ENCODE results near the gene PTRHD1.
"Not testable (repeated sequence)": the region's sequence is repeated elsewhere in the genome, so short reads cannot be mapped to it uniquely, and the experiment has no call there.

The PTRHD1 gene

GRCh38 chr2:24805811-24806660, 12.8 kb upstream of the PTRHD1 start:
- peak; percentile 9 for DNase-seq

- not testable (repeated sequence) for DNase-seq
Measured at GRCh38 chr2:24800487-24800886, 7.3 kb upstream of the PTRHD1 start.

DNA sequence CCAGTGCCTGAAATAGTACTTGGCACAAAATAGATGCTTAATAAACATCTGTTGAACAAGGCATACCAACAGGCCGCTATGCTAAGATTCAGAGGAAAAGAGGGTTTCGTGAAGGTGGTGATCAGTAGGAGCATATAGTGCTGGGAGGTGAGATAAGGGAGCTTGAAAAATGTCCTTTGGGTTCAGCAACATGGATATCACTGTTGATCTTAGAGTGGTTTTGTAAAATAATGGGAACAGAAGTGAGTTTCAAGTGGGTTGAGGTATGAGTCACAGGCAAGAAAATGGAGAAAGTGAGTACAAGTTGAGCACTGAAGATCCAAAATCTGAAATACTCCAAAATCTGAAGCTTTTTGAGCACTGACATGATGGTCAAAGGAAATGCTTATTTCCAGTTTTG, 4.5 kb upstream of the PTRHD1 start:
- no peak for DNase-seq

DNA sequence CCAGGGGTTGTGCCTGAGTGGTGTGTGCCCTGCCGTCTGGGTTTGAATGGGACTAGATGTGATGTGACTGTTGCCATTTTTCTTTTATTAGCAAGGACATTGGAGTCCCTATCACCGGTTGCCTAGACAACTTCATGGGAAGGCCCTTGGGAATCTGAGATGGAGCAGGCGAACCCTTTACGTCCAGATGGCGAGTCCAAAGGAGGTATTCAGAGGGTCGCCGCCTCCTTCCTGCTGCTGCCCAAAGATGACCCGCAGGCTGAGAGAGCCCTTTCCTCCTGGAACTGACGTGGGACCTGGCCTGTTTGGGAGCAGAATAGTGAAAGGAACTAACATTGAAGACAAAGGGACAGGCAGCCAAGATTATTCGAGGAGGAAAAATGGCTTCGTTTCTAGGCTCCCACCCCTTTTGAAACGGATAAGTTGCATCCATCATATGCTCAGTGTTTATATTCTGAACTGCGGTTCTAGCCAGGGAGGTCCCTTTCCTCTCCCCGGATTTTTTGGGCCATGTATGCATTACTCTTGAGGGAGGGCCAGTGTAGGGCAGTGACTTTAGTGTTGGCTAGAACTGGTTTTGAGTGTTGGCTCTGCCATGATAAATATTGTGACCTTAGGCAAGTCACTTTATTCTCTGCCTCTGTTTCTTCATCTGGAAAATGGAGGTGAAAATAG, 707 bp upstream of the PTRHD1 start:
- no peak for DNase-seq

GRCh38 chr2:24792542-24792873, 683 bp downstream of the PTRHD1 start:
- no peak for DNase-seq

- no peak for DNase-seq
Measured at GRCh38 chr2:24791452-24791851, 1.7 kb downstream of the PTRHD1 start.

GRCh38 chr2:24788816-24789215, 4.4 kb downstream of the PTRHD1 start:
- no peak for DNase-seq

GRCh38 chr2:24787532-24787931, 5.7 kb downstream of the PTRHD1 start:
- no peak for DNase-seq

- DNase-seq = no peak
Measured at GRCh38 chr2:24785671-24786321, 7.4 kb downstream of the PTRHD1 start.

DNA sequence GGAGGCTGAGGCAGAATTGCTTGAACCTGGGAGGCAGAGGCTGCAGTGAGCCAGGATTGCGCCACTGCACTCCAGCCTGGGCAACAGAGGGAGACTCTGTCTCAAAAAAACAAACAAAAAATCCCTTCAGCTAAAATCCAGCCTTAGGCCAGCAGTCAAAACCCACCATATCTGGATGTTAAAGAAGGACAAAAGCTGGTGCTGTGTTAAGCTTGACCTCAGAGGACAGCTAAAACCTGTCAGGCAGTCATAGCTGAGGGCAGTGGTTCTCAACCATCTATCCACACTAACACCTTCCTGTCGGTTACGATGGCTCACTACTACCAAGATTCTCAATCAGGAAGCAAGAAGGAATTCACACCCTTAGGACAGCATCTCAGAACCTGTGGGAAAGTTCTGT, 9.6 kb downstream of the PTRHD1 start:
- no peak for DNase-seq

DNA sequence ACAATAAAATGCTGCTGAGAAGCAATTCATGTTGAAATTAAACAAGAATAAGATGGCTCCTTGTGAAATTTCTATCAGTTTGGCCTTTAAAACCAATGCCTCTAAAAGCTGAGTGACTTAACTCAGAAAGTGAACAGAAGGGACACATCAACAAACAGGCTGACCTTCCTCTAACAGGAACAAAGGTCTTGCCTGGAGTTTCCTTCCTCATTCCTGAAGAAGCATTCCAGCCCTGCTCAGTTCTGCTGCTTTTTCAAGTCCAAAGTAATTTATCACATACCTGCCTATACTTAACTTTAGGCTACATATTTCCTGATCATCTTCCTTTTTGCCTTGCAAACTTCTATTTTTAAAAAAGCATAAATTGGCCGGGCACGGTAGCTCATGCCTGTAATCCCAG, 14.1 kb downstream of the PTRHD1 start:
- no peak for DNase-seq

- no peak for DNase-seq
Measured at GRCh38 chr2:24774373-24774772, 18.8 kb downstream of the PTRHD1 start.

DNA sequence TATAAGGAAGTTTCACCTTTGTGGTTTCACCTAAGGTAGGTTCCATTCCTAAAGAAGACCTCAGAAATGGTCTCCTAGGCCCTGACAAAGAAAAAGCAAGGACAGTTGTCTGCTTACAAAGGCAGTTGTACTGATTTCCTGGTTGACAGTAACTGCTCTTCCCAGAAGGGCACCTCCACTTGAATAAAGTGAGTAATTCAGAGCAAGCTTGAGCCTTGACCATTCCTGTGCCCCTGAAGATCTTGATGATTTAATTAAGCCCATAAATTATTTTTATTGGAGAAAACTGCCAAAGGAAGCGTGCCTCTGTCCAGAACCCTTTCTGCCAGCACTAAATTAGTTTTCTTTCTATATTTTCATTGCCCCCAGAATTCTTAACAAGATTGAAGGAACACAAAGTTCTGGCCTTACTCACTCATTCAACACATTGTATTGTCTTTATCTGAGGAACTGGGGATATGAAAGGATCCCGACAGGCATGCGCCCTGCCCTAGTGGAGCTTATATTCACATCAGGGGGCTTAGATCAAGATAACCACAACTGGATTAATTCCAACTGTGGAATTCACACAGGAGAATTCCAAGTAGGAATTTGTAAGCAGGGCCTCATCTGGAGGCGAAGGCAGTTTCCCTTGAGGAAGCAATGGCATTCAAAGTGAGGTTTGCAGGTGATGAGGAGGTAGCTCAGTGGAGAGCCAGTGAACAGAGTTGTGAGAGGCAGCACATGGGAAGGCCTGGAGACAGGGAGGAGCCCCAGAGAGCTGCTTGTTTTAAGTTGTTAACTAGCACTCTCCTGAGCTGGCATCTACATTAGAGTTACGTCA, 21.2 kb downstream of the PTRHD1 start:
- no peak for DNase-seq

GRCh38 chr2:24771061-24771460, 22.1 kb downstream of the PTRHD1 start:
- DNase-seq = no peak

DNA sequence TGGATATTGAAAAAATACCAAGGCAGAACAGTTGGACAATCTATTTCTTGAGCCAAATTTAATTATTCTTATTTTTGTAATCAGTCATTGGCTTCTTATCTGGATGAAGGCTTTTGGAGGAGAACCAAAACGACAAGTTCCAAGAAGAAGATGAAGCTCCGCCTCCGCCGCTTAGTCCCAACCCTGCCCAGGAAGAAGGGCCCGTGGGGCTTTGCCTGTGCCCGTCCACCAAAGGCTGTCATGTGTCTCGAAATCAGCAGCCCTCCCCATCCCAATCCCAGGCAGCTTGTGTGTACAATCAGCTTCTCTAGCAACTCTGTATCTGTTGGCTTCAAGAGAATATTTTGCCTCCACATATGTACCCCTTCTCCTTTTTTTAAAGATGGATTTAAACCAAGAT, 24.6 kb downstream of the PTRHD1 start:
- DNase-seq = no peak

DNA sequence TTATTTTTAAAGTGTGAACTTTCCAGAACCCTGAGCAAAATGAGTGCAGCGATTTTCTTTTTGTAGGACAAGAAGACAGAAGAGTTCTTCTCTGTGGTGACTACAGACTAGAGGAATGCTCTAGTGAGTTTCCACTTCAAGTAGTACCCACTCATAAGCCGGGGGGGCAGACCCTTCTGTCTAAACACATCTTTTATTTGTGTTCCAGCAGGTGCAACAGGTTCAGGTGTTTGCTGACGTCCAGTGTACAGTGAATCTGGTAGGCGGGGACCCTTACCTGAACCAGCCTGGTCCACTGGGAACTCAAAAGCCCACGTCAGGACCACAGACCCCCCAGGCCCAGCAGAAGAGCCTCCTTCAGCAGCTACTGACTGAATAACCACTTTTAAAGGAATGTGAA, 25.2 kb downstream of the PTRHD1 start:
- no peak for DNase-seq

- DNase-seq = no peak
Measured at GRCh38 chr2:24766609-24767008, 26.6 kb downstream of the PTRHD1 start.

DNA sequence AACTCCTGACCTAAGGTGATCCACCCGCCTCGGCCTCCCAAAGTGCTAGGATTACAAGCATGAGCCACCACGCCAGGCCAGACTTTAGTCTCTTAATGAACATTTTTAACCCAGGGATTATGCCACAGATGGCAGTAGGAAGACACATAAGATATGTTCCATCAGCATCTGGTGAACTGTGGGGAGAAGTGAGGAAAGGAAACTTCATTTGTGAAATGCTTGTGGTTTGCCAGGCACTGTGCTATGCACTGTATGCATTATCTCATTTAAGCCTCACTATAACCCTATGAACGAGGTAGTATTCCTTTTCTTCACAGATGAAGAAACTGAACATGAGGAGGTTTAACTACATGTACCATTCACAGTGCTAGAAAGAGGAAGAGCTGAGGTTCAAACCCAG, 29.3 kb downstream of the PTRHD1 start:
- no peak for DNase-seq

- DNase-seq = no peak
Measured at GRCh38 chr2:24762518-24762917, 30.7 kb downstream of the PTRHD1 start.

DNA sequence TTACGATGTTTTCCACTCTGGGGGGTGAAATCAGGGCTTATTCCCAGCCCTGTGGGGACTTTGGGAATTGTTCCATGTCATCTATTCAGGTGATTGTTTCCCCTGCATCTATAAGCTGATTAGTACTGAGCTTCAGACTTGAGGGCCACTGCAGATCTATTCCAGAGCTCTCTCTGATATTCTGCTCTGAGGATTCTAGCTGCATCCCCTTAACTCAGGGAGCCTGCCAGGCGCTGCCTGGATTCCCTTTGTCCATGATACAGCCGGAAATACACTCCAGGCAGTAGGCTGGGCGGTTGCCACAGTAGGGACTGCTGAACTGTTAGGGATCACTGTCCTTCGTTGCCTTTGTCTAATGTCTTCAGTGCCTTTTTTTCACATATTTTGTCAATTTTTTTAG, 31.3 kb downstream of the PTRHD1 start:
- no peak for DNase-seq

DNA sequence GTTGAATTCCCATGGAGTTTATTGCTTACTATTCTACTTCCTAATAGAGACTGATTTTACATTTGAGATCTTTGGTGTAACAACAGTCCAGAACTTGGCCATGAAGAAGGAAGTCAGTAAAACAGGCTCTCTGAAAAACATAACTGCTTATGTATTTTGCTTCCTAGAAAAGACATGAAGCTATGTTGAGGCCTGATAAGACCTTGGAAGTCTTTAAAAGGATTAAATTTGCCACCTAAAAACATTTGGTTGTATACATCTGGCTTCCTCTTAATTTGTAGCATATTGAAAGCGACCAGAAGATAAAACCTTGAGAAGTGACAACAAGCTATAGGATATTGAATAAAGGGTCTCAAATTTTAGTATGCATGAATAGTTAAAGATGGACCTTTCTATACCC, 36.4 kb downstream of the PTRHD1 start:
- DNase-seq = no peak

DNA sequence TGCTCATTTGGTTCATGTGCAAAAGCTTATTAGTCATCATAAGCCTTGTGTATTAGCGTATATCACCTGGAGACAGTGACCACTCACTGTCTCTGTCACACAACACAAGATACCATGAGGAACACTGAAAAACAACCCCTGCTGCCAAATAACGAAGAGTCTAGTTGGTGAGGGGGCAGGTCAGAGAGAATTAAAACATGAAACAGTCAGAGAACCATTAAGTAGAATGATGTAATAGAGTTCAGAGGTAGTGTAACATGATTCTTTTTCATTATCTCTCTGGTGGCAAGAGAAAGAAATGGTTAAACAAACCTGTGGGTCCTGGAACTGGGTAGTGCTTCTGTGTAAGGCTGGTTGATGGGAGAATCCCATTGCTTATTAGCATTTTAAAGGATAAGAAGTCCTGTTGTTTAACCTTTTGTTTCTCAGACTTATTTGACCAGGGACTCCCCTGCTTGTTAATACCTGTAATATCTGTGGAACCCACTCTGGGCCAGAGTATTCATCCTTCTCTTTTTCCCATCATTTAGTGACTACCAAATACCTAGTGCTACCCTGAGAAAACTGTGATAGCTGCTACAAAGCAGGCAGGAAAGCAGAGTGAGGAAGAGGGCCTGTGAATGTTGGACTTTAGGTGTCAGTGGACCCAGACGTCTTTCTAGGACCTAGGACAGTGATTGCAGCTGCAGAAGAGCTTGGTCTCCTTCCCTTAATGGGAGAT, 38.0 kb downstream of the PTRHD1 start:
- DNase-seq = no peak
